Tibial nerve (tissue), 3 donors: ENCODE measurements around the gene TMEM212.

Experiments
- CTCF ChIP-seq, 5 experiments: fragments of 200-600 bp in 3 of 5; fragments of 450-650 bp in 2 of 5; sonication (generic) in 3 of 5; IDR thresholded peaks; one replicate each; pipeline ENCODE4 v1.5.1; 2016 to 2019; ENCODE audit warnings: antibody characterized with exemption in 5 of 5, mild to moderate bottlenecking in 3 of 5, moderate library complexity in 2 of 5
- POLR2A ChIP-seq, 2 donors: fragments of 450-650 bp; IDR thresholded peaks; one replicate each; pipeline ENCODE4 v1.6.1; 2017; ENCODE audit warnings: antibody characterized with exemption in 2 of 2, mild to moderate bottlenecking in 2 of 2, moderate library complexity in 2 of 2

- TF ChIP-seq CTCF (IDR thresholded peaks at IDR 0.05) (no peak), POLR2A (IDR thresholded peaks at IDR 0.05) (no peak)
These were observed 64.0 kb downstream of the TMEM212 start for GRCh38 chr3:171906951-171907676.
